NOMO-1 treated with DMSO at 0.1 percent for 48 hours (cell line): ENCODE results near the gene TBC1D3D.
"Not testable (repeated sequence)": the region's sequence is repeated elsewhere in the genome, so short reads cannot be mapped to it uniquely, and the experiment has no call there.

Source experiments
- DNase-seq: peaks from one replicate; lab custom pipeline; 2025; ENCODE audit not compliant: unreplicated experiment; lab: John Stamatoyannopoulos, UW

The TBC1D3D gene

GRCh38 chr17:38003676-38004075, at the start of gene TBC1D3D:
Gene TBC1D3D (plus strand): TSS chr17:38003976. CDS start chr17:38005561, 1,585 bp downstream.
- not testable (repeated sequence) for DNase-seq

GRCh38 chr17:37988960-37989359, 14.8 kb upstream of the TBC1D3D start, which contains the start of gene TBC1D3L:
Gene TBC1D3L (minus strand): TSS chr17:37989060. CDS start chr17:37987520, 1,540 bp downstream.
- not testable (repeated sequence) for DNase-seq
